ENCODE data around the gene C8G. TPM values are rescaled to one million over a fixed set of nuclear protein-coding genes. Genes with fewer than 3 reads are reported as not detected.

C8G gene
- total and polyA plus RNA-seq, 2 of the 4 experiments (the other 2 are of a cell fraction), result 0.80 TPM; not detected in 1

Other genes with a start within 250 kb of the C8G start
Only the 30 nearest of the 32 such genes appear.
- 3.1 and 3.4 TPM in 2 replicates for gene DIPK1B, start 232.7 kb upstream of the C8G start, total RNA-seq (2012; rRNA removed)
- 7.1 and 8.5 TPM in 2 replicates for gene DIPK1B, start 232.7 kb upstream of the C8G start, polyA plus RNA-seq (2012; rRNA removed)
- gene LCN10, start 202.3 kb upstream of the C8G start, total RNA-seq (2012; rRNA removed), result not detected in 2 replicates
- not detected in 2 replicates for gene LCN10, start 202.3 kb upstream of the C8G start, polyA plus RNA-seq (2012; rRNA removed)
- not detected in 2 replicates for gene LCN6, start 196.7 kb upstream of the C8G start, total RNA-seq (2012; rRNA removed)
- not detected in 2 replicates for gene LCN6, start 196.7 kb upstream of the C8G start, polyA plus RNA-seq (2012; rRNA removed)
- gene LCN8, start 187.0 kb upstream of the C8G start, total RNA-seq (2012; rRNA removed), result not detected in 2 replicates
- not detected in 2 replicates for gene LCN8, start 187.0 kb upstream of the C8G start, polyA plus RNA-seq (2012; rRNA removed)
- gene LCN15, start 180.7 kb upstream of the C8G start, total RNA-seq (2012; rRNA removed), result not detected in 2 replicates
- gene LCN15, start 180.7 kb upstream of the C8G start, polyA plus RNA-seq (2012; rRNA removed), result not detected in 2 replicates
- gene TMEM141, start 153.9 kb upstream of the C8G start, total RNA-seq (2012; rRNA removed), result 37.2 and 39.1 TPM in 2 replicates
- gene TMEM141, start 153.9 kb upstream of the C8G start, polyA plus RNA-seq (2012; rRNA removed), result 72.6 and 77.8 TPM in 2 replicates
- under 0.01 TPM in 1 of 2 replicates, not detected in the other for gene CCDC183, start 148.9 kb upstream of the C8G start, total RNA-seq (2012; rRNA removed)
- gene CCDC183, start 148.9 kb upstream of the C8G start, polyA plus RNA-seq (2012; rRNA removed), result 0.29 and 0.44 TPM in 2 replicates
- 43.9 and 47.5 TPM in 2 replicates for gene RABL6, start 137.3 kb upstream of the C8G start, total RNA-seq (2012; rRNA removed)
- gene RABL6, start 137.3 kb upstream of the C8G start, polyA plus RNA-seq (2012; rRNA removed), result 37.1 and 40.4 TPM in 2 replicates
- gene AJM1, start 102.8 kb upstream of the C8G start, total RNA-seq (2012; rRNA removed), result 0.18 and 0.28 TPM in 2 replicates
- 1.5 and 1.9 TPM in 2 replicates for gene AJM1, start 102.8 kb upstream of the C8G start, polyA plus RNA-seq (2012; rRNA removed)
- 70.3 and 79.8 TPM in 2 replicates for gene PHPT1, start 95.8 kb upstream of the C8G start, total RNA-seq (2012; rRNA removed)
- 214 and 338 TPM in 2 replicates for gene PHPT1, start 95.8 kb upstream of the C8G start, polyA plus RNA-seq (2012; rRNA removed)
- 0.18 and 0.28 TPM in 2 replicates for gene MAMDC4, start 92.9 kb upstream of the C8G start, total RNA-seq (2012; rRNA removed)
- gene MAMDC4, start 92.9 kb upstream of the C8G start, polyA plus RNA-seq (2012; rRNA removed), result 3.5 and 5.0 TPM in 2 replicates
- gene EDF1, start 78.9 kb upstream of the C8G start, total RNA-seq (2012; rRNA removed), result 279 and 538 TPM in 2 replicates
- gene EDF1, start 78.9 kb upstream of the C8G start, polyA plus RNA-seq (2012; rRNA removed), result 701 and 703 TPM in 2 replicates
- gene TRAF2, start 58.7 kb upstream of the C8G start, total RNA-seq (2012; rRNA removed), result 5.8 and 6.6 TPM in 2 replicates
- 12.0 and 12.9 TPM in 2 replicates for gene TRAF2, start 58.7 kb upstream of the C8G start, polyA plus RNA-seq (2012; rRNA removed)
- gene FBXW5, start 505 bp upstream of the C8G start, total RNA-seq (2012; rRNA removed), result 65.1 and 72.2 TPM in 2 replicates
- gene FBXW5, start 505 bp upstream of the C8G start, polyA plus RNA-seq (2012; rRNA removed), result 80.2 and 95.4 TPM in 2 replicates
- gene LCN12, start 7.0 kb downstream of the C8G start, total RNA-seq (2012; rRNA removed), result not detected in 2 replicates
- gene LCN12, start 7.0 kb downstream of the C8G start, polyA plus RNA-seq (2012; rRNA removed), result 0.12 TPM in 1 of 2 replicates, not detected in the other
- gene PTGDS, start 32.3 kb downstream of the C8G start, total RNA-seq (2012; rRNA removed), result not detected in 2 replicates
- 0.87 and 1.2 TPM in 2 replicates for gene PTGDS, start 32.3 kb downstream of the C8G start, polyA plus RNA-seq (2012; rRNA removed)
- not detected in 2 replicates for gene LCNL1, start 37.8 kb downstream of the C8G start, total RNA-seq (2012; rRNA removed)
- gene LCNL1, start 37.8 kb downstream of the C8G start, polyA plus RNA-seq (2012; rRNA removed), result 0.13 and 0.15 TPM in 2 replicates
- gene PAXX, start 47.2 kb downstream of the C8G start, total RNA-seq (2012; rRNA removed), result 4.4 and 5.7 TPM in 2 replicates
- gene PAXX, start 47.2 kb downstream of the C8G start, polyA plus RNA-seq (2012; rRNA removed), result 24.6 and 30.2 TPM in 2 replicates
- gene CLIC3, start 51.3 kb downstream of the C8G start, total RNA-seq (2012; rRNA removed), result 0.18 and 0.28 TPM in 2 replicates
- 1.7 and 2.1 TPM in 2 replicates for gene CLIC3, start 51.3 kb downstream of the C8G start, polyA plus RNA-seq (2012; rRNA removed)
- gene ABCA2, start 83.0 kb downstream of the C8G start, total RNA-seq (2012; rRNA removed), result 3.8 and 4.4 TPM in 2 replicates
- 46.0 and 52.3 TPM in 2 replicates for gene ABCA2, start 83.0 kb downstream of the C8G start, polyA plus RNA-seq (2012; rRNA removed)
- gene FUT7, start 86.8 kb downstream of the C8G start, total RNA-seq (2012; rRNA removed), result not detected in 2 replicates
- not detected in 2 replicates for gene FUT7, start 86.8 kb downstream of the C8G start, polyA plus RNA-seq (2012; rRNA removed)
- 2.7 and 2.8 TPM in 2 replicates for gene NPDC1, start 100.9 kb downstream of the C8G start, total RNA-seq (2012; rRNA removed)
- 58.1 and 74.0 TPM in 2 replicates for gene NPDC1, start 100.9 kb downstream of the C8G start, polyA plus RNA-seq (2012; rRNA removed)
- not detected in 2 replicates for gene ENTPD2, start 108.8 kb downstream of the C8G start, total RNA-seq (2012; rRNA removed)
- gene ENTPD2, start 108.8 kb downstream of the C8G start, polyA plus RNA-seq (2012; rRNA removed), result not detected in 2 replicates
- gene SAPCD2, start 125.3 kb downstream of the C8G start, total RNA-seq (2012; rRNA removed), result 3.3 and 3.4 TPM in 2 replicates
- gene SAPCD2, start 125.3 kb downstream of the C8G start, polyA plus RNA-seq (2012; rRNA removed), result 4.9 and 6.4 TPM in 2 replicates
- gene UAP1L1, start 132.3 kb downstream of the C8G start, total RNA-seq (2012; rRNA removed), result 2.3 and 2.5 TPM in 2 replicates
- 8.7 and 9.8 TPM in 2 replicates for gene UAP1L1, start 132.3 kb downstream of the C8G start, polyA plus RNA-seq (2012; rRNA removed)
- 25.0 and 28.7 TPM in 2 replicates for gene MAN1B1, start 141.7 kb downstream of the C8G start, total RNA-seq (2012; rRNA removed)
- gene MAN1B1, start 141.7 kb downstream of the C8G start, polyA plus RNA-seq (2012; rRNA removed), result 49.8 and 55.1 TPM in 2 replicates
- gene DPP7, start 169.5 kb downstream of the C8G start, total RNA-seq (2012; rRNA removed), result 14.2 and 14.9 TPM in 2 replicates
- gene DPP7, start 169.5 kb downstream of the C8G start, polyA plus RNA-seq (2012; rRNA removed), result 76.4 and 88.2 TPM in 2 replicates
- gene GRIN1, start 193.9 kb downstream of the C8G start, total RNA-seq (2012; rRNA removed), result not detected in 2 replicates
- gene GRIN1, start 193.9 kb downstream of the C8G start, polyA plus RNA-seq (2012; rRNA removed), result 0.04 and 0.09 TPM in 2 replicates
- gene LRRC26, start 224.8 kb downstream of the C8G start, total RNA-seq (2012; rRNA removed), result not detected in 2 replicates
- not detected in 2 replicates for gene LRRC26, start 224.8 kb downstream of the C8G start, polyA plus RNA-seq (2012; rRNA removed)
- not detected in 2 replicates for gene TMEM210, start 226.8 kb downstream of the C8G start, total RNA-seq (2012; rRNA removed)
- not detected in 2 replicates for gene TMEM210, start 226.8 kb downstream of the C8G start, polyA plus RNA-seq (2012; rRNA removed)

Data from IMR-90 (cell line).